ENCODE measurements around the gene OPHN1.

The OPHN1 gene

DNA sequence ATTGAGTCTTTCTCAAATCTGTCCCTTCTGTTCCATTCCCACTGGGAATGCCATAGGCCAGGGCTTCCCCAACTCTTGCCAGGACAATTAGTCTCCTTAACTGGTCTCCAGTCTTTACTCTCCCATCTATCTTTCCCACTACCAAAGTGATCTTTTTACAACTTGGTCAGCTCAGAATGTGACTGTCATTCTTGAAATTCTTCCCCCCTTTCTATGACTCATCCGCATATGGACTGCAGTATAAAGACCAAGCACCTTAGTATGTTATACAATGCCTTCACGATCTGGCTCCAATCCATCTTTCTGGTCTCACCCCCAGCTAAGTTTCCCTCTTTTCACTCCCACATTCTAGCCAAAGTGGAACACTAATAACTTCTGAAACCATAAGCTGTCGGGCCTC is 383.8 kb downstream of the OPHN1 start:
- DNase-seq: no peak

DNA sequence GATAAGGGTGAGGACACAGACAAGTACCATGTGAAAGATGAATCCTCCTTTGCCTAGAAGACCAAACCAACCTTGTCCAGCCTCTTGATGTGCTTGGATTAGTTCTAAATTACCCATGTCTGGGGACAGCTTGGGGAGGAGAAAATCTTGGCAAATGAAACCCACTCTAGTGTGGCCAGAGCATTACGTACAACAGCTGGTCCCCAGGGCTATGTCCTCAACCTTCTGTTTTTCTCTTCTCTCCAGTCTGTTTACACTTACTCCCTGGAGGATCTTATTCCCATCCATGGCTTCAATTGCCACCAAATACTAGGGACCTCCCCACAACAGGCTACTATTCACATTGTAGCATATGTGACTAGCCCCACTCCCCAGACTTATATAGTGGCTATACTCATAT is 384.5 kb downstream of the OPHN1 start:
- no peak for DNase-seq

DNA sequence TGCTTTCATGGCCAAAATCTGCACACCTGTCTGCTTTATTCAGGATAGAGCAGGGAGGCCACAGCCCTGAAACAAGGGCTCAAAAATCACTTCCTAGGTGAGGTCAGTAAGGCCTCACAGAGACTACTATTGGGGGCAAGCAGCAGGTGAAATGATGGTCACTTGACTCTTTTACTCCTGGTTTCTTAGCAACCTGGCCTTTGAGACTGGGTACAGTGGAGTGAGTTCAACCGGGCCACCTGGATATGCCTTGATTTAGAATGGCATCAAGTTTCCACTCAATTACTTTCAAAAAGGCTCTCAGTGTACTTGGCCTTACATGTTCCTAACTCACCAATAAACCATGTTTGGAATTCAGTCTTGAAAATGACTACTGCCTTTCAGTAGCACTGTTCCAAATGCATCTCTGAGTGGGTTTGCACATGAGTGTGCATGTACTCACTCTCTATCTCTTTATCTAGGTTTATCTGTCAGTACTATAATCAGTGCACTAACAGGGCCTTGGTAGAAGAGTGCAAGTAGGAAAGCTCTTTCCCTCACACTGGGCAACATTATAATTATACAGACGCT is 388.2 kb downstream of the OPHN1 start:
- DNase-seq: no peak

DNA sequence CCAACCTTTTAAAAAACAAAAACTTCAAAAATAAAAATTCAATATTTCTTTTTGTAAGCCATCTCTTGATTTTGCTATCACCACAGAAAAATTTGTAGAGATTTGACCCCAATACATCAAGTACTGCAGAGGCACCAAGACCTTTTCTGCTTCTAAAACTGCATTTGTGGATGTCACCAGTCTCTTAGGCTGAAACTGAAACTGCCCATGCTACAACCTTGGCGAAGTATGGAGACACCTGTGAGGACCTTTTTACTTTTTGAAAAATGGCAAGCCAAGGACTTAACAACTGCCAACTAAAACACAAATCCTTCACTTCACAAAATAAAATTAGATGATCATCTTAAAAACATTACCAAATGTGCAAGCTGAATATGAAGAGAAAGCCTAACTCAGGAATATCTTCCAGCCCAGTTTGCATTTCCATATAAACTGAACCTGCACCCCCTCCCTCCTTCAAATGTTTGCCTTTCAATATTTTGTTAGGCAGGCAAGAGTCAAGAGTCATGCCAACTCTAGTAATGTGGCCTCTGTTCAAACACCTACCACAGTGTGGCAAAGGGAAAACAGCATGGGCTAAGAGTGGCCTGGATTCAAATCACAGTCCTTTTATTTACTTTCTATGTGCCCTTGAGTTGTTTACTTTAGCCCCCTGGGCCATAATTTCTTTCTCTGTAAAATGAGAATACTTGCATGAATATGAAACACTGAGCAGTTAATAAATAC is 389.4 kb downstream of the OPHN1 start:
- DNase-seq: no peak

DNA sequence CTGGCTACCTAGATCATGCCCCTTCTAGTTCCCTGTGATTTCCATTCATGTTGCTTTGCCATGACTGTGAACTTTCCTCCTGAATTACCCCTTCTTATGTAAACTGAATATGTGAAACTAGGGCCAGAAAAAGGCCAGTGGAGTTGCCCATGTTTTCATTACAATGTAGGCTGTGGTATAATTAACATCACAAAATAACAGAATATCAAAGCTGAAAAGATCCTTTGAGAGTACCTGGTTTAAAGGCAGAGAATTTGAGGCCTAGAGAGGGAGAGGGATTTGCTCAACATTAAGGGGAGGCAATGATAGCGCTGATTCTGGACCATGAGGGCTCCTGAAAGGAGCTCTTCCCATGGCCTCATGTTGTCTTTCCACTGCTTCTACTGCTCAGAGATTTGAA is 392.2 kb downstream of the OPHN1 start:
- no peak for DNase-seq

DNA sequence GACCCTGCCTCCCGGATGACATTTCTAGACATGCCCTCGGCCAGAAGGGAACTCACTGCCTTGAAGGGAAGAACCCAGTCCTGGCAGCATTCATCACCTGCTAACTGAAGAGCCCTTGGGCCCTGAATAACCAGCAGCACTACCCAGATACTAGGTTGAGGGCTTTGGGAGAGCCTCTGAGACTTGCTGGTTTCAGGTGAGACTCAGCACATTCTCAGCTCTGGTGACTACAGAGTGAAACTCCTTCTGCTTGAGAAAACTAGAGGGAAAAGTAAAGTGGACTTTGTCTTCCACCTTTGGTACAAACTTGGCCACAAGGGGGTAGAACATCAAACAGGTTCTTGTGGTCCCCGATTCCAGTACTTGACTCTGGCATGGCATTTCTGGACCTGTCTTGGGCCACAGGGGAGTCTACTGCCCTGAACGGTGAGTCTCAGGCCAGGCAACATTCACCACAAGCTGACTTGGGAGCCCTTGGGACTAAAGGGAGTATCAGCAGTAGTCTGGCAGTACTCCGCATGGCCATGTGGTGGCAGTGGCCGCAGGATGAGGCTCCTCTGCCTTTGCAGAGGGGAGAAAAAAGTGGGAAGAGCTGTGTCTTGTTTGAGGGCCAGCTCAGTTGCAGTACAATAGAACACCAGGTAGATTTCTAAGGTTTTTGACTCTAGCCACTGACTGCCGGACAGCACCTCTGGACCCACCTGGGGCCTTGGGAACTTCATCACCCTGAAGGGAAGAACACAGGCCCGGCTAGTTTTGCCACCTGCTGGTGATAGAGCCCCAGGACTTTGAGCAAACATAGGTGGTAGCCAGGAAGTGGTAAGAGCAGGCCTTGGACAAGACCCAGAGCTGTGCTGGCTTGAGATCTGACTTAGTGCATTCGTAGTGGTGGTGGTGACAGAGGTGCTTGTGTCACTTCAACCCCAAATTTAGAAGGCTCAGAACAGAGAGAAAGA is 414.8 kb downstream of the OPHN1 start:
- DNase-seq: no peak

DNA sequence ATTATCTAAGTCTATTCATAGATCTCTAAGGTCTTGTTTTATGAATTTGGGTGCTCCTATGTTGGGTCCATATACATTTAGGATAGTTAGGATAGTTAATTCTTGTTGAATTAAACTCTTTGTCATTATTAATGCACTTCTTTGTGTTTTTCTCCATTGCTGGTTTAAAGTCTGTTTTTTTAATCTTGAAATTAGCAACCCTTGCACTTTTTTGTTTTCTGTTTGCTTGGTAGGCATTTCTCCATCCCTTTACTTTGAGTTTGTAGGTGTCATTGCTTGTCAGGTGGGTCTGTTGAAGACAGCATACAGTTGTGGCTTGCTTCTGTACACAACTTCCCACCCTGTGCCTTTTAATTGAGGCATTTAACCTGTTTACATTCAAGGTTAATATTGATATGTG is 434.8 kb downstream of the OPHN1 start:
- no peak for DNase-seq
